ENCODE measurements around the gene OOEP. TPM values are rescaled to one million over a fixed set of nuclear protein-coding genes. Genes with fewer than 3 reads are reported as not detected.

Gene OOEP
- total RNA-seq, 6 donors from 2014 or later: 0.43 TPM; not detected in 5

- H3K27me3 ChIP-seq: no peaks in the 10 kb centered on the region
- no peaks in the 10 kb centered on the region for H3K4me1 ChIP-seq
- no peak overlapping the region for H3K27ac ChIP-seq
- H3K4me3 ChIP-seq: no peak overlapping the region
- no peak for ATAC-seq (ENCODE audit: low FRiP score in 2 of 2)
- 87 to 95% methylated on average over 4 of the region's 4 CpGs for WGBS, 2 donors
- H3K36me3 ChIP-seq: no peaks in the 10 kb centered on the region
- TF ChIP-seq POLR2A (IDR thresholded peaks at IDR 0.05) (no peak), EP300 (IDR thresholded peaks at IDR 0.05) (no peak), POLR2AphosphoS5 (IDR thresholded peaks at IDR 0.05) (no peak), CTCF (IDR thresholded peaks at IDR 0.05) (no peak)
- no peak for DNase-seq
- H3K9me3 ChIP-seq: peaks cover 0 to 18% (median 11%) of the 10 kb centered on the region in 4 donors
These were observed 1.0 kb downstream of the OOEP start for GRCh38 chr6:73368675-73369074.

GRCh38 chr6:73367761-73368355, 1.8 kb downstream of the OOEP start:
- ATAC-seq (ENCODE audit: low FRiP score in 2 of 2): no peak
- no peaks in the 10 kb centered on the region for H3K4me1 ChIP-seq
- TF ChIP-seq POLR2A (IDR thresholded peaks at IDR 0.05): no peak
- no peak for TF ChIP-seq POLR2AphosphoS5 (IDR thresholded peaks at IDR 0.05)
- TF ChIP-seq EP300 (IDR thresholded peaks at IDR 0.05): no peak
- TF ChIP-seq CTCF (IDR thresholded peaks at IDR 0.05): no peak
- no peak overlapping the region for H3K27ac ChIP-seq
- H3K9me3 ChIP-seq: peaks cover 0 to 18% (median 11%) of the 10 kb centered on the region in 4 donors
- no peak overlapping the region for H3K4me3 ChIP-seq
- DNase-seq: no peak
- no peaks in the 10 kb centered on the region for H3K36me3 ChIP-seq
- WGBS, 2 donors: 73 to 77% methylated on average over 13 to 16 of the region's 16 CpGs
- no peaks in the 10 kb centered on the region for H3K27me3 ChIP-seq

GRCh38 chr6:73364549-73364948, 5.1 kb downstream of the OOEP start:
- Histone ChIP-seq H3K4me3 (no peak overlapping the region), H3K36me3 (no peaks in the 10 kb centered on the region), H3K27ac (no peak overlapping the region), H3K9me3 (no peaks in the 10 kb centered on the region), H3K27me3 (no peaks in the 10 kb centered on the region), H3K4me1 (no peaks in the 10 kb centered on the region)
- TF ChIP-seq CTCF (IDR thresholded peaks at IDR 0.05) (no peak), POLR2A (IDR thresholded peaks at IDR 0.05) (no peak), EP300 (IDR thresholded peaks at IDR 0.05) (no peak), POLR2AphosphoS5 (IDR thresholded peaks at IDR 0.05) (no peak)
- no peak for ATAC-seq (ENCODE audit: low FRiP score in 2 of 2)
- 86 to 94% methylated on average over 9 of the region's 9 CpGs for WGBS, 2 donors
- no peak for DNase-seq

GRCh38 chr6:73364121-73364520, 5.6 kb downstream of the OOEP start:
- 88 to 92% methylated on average over 13 to 14 of the region's 14 CpGs for WGBS, 2 donors

More at GRCh38 chr6:73364121-73364520, 5.6 kb downstream of the OOEP start:
- no peak for TF ChIP-seq EP300 (IDR thresholded peaks at IDR 0.05)
- no peak for TF ChIP-seq POLR2AphosphoS5 (IDR thresholded peaks at IDR 0.05)
- no peak for TF ChIP-seq CTCF (IDR thresholded peaks at IDR 0.05)
- no peak for TF ChIP-seq POLR2A (IDR thresholded peaks at IDR 0.05)
- ATAC-seq (ENCODE audit: low FRiP score in 2 of 2) (no peak), DNase-seq (no peak)
- Histone ChIP-seq H3K27ac (no peak overlapping the region), H3K27me3 (no peaks in the 10 kb centered on the region), H3K4me3 (no peak overlapping the region), H3K9me3 (no peaks in the 10 kb centered on the region), H3K4me1 (no peaks in the 10 kb centered on the region), H3K36me3 (no peaks in the 10 kb centered on the region)

Data from upper lobe of left lung (tissue), 6 donors.